MV-4-11 (cell line): ENCODE data around the gene PTGDS.

Source experiments
- DNase-seq: peaks from one replicate; lab custom pipeline; 2025; lab: John Stamatoyannopoulos, UW

The PTGDS gene

GRCh38 chr9:137023157-137023556, 45.9 kb downstream of the PTGDS start:
- DNase-seq: no peak

- no peak for DNase-seq
These were observed 46.3 kb downstream of the PTGDS start for GRCh38 chr9:137023583-137023991.

GRCh38 chr9:137025517-137025966, 48.2 kb downstream of the PTGDS start:
- DNase-seq: peak; percentile 18

GRCh38 chr9:137026384-137026783, 49.1 kb downstream of the PTGDS start:
- no peak for DNase-seq

GRCh38 chr9:137026828-137027227, 49.5 kb downstream of the PTGDS start:
- DNase-seq: no peak

- DNase-seq: no peak
These were observed 50.3 kb downstream of the PTGDS start, which contains the start of gene ABCA2 for GRCh38 chr9:137027369-137028262. ABCA2 (minus strand) TSS chr9:137028237; CDS start chr9:137028140, 97 bp downstream.

GRCh38 chr9:137028263-137029057, 51.2 kb downstream of the PTGDS start:
- peak; percentile 69 for DNase-seq

GRCh38 chr9:137029058-137029936, 52.0 kb downstream of the PTGDS start:
- DNase-seq: peak; percentile 79

GRCh38 chr9:137030006-137030405, 52.7 kb downstream of the PTGDS start:
- peak; percentile 31 for DNase-seq

- peak; percentile 91 for DNase-seq
These were observed 53.5 kb downstream of the PTGDS start for GRCh38 chr9:137030538-137031527.
